Left lung (tissue), 10 donors: ENCODE data around the gene LINC00237. TPM values are rescaled to one million over a fixed set of nuclear protein-coding genes. Genes with fewer than 3 reads are reported as not detected.
A peak's percentile ranks its signal among the peaks of the same experiment; 100 is the strongest.

ENCODE experiments used
- ATAC-seq: fragments of 200-7000 bp; cut with Tn5 transposase; one replicate; pipeline ENCODE4 v1.9.1; 2020; ENCODE audit warnings: moderate library complexity
- DNase-seq, 4 donors: peaks; one replicate each; pipeline ENCODE4 v3.0.0-alpha.2; 2013 to 2020
- H3K27ac ChIP-seq, 2 donors: fragments of 200-600 bp; sonication (generic) in 1 of 2; one replicate each; pipeline versions ENCODE4 v1.5.0 to v1.8.0; 2020 to 2021
- H3K27me3 ChIP-seq, 2 donors: fragments of 200-600 bp; sonication (generic) in 1 of 2; one replicate each; pipeline versions ENCODE4 v1.5.0 to v1.8.0; 2020 to 2021
- H3K36me3 ChIP-seq, 2 donors: fragments of 200-600 bp; sonication (generic) in 1 of 2; one replicate each; pipeline versions ENCODE4 v1.5.0 to v1.8.0; 2020 to 2021
- H3K4me1 ChIP-seq, 2 donors: fragments of 200-600 bp; one replicate each; pipeline ENCODE4 v1.8.0; 2021
- H3K4me3 ChIP-seq, 2 donors: fragments of 200-600 bp; sonication (generic) in 1 of 2; one replicate each; pipeline versions ENCODE4 v1.5.0 to v1.8.0; 2020 to 2021; ENCODE audit warnings: mild to moderate bottlenecking in 1 of 2
- H3K9me3 ChIP-seq, 2 donors: fragments of 200-600 bp; sonication (generic) in 1 of 2; one replicate each; pipeline versions ENCODE4 v1.5.0 to v1.8.0; 2020 to 2021
- CTCF ChIP-seq, 2 donors: fragments of 200-600 bp; sonication (generic) in 1 of 2; IDR thresholded peaks; one replicate each; pipeline versions ENCODE4 v1.5.0 to v1.8.0; 2021; ENCODE audit warnings: antibody characterized with exemption in 2 of 2
- intact Hi-C, 2 donors: fragments of 100-400 bp; cut with DNase I; formaldehyde crosslinking; loops; one replicate each; pipeline versions ENCODE4 v1.11.2 to v1.14.2; 2022
- polyA plus RNA-seq, 6 donors: library from polyadenylated mRNA; unstranded; fragments of 120-200 nt; gene quantifications; one replicate each; pipeline ENCODE4 v1.2.1, GENCODE V29; 2013; ENCODE audit not compliant: insufficient read length in 6 of 6
- total RNA-seq, 2 donors: library from RNA; stranded (reverse); fragmentation: NEBNext Ultra II Directional; extraction: Animal tissue kit (Norgen Biotek cat#: 25700); gene quantifications; one replicate each; pipeline ENCODE4 v1.2.1, GENCODE V29; 2021
- donor health status: DM: no; HTN: yes; CAD: no.
- donor health status: DM: no; HTN: no; CAD: no.

Gene LINC00237
- total and polyA plus RNA-seq, 8 donors = not detected

- H3K27ac ChIP-seq = no peak overlapping the region
- peaks cover 0 to 45% of the 10 kb centered on the region in 2 donors for H3K27me3 ChIP-seq
- intact Hi-C loops = no loop called here
- no peaks in the 10 kb centered on the region for H3K4me1 ChIP-seq
- no peak for DNase-seq
- no peaks in the 10 kb centered on the region for H3K9me3 ChIP-seq
- no peak for ATAC-seq
- H3K36me3 ChIP-seq = no peaks in the 10 kb centered on the region
- no peak for TF ChIP-seq CTCF (IDR thresholded peaks at IDR 0.05)
- no peak overlapping the region for H3K4me3 ChIP-seq
Observed at GRCh38 chr20:21049305-21049828, 56.8 kb downstream of the LINC00237 start.

GRCh38 chr20:21048841-21049273 lies 57.3 kb downstream of the LINC00237 start:
- ATAC-seq = peak; percentile 69
- Histone ChIP-seq H3K27ac (no peak overlapping the region), H3K4me3 (no peak overlapping the region), H3K36me3 (no peaks in the 10 kb centered on the region), H3K4me1 (no peaks in the 10 kb centered on the region), H3K9me3 (no peaks in the 10 kb centered on the region), H3K27me3 (peaks cover 0 to 44% of the 10 kb centered on the region in 2 donors)
- intact Hi-C loops = no loop called here
- peak; percentile 44 to 51 for TF ChIP-seq CTCF (IDR thresholded peaks at IDR 0.05)
- DNase-seq = no peak

- Histone ChIP-seq H3K36me3 (no peaks in the 10 kb centered on the region), H3K27me3 (peaks cover 0 to 39% of the 10 kb centered on the region in 2 donors), H3K4me3 (no peak overlapping the region), H3K4me1 (no peaks in the 10 kb centered on the region), H3K27ac (no peak overlapping the region), H3K9me3 (no peaks in the 10 kb centered on the region)
- intact Hi-C loops = no loop called here
- TF ChIP-seq CTCF (IDR thresholded peaks at IDR 0.05) = no peak
- DNase-seq (no peak), ATAC-seq (no peak)
Observed at GRCh38 chr20:21047981-21048380, 58.2 kb downstream of the LINC00237 start.

GRCh38 chr20:21046413-21047070 lies 59.6 kb downstream of the LINC00237 start:
- H3K4me3 ChIP-seq = no peak overlapping the region
- no peak for DNase-seq
- H3K27ac ChIP-seq = no peak overlapping the region
- no peak for TF ChIP-seq CTCF (IDR thresholded peaks at IDR 0.05)
- no peaks in the 10 kb centered on the region for H3K36me3 ChIP-seq
- no peaks in the 10 kb centered on the region for H3K4me1 ChIP-seq
- peaks cover 0 to 29% of the 10 kb centered on the region in 2 donors for H3K27me3 ChIP-seq
- no peak for ATAC-seq
- intact Hi-C loops = no loop called here
- no peaks in the 10 kb centered on the region for H3K9me3 ChIP-seq

Other genes with a start within 250 kb of the LINC00237 start
- gene KIZ, start 19.7 kb upstream of the LINC00237 start, total RNA-seq = 10 to 100 TPM; 10.4 to 20.5 TPM
- gene KIZ, start 19.7 kb upstream of the LINC00237 start, polyA plus RNA-seq = 10 to 100 TPM; 23.1 to 30.6 (median 27.9) TPM
- gene XRN2, start 197.0 kb upstream of the LINC00237 start, total RNA-seq = 10 to 100 TPM; 45.9 to 59.9 TPM
- gene XRN2, start 197.0 kb upstream of the LINC00237 start, polyA plus RNA-seq = 10 to 100 TPM; 74.1 to 90.2 (median 79.9) TPM